ENCODE measurements around the gene RAB11FIP4.

DNA sequence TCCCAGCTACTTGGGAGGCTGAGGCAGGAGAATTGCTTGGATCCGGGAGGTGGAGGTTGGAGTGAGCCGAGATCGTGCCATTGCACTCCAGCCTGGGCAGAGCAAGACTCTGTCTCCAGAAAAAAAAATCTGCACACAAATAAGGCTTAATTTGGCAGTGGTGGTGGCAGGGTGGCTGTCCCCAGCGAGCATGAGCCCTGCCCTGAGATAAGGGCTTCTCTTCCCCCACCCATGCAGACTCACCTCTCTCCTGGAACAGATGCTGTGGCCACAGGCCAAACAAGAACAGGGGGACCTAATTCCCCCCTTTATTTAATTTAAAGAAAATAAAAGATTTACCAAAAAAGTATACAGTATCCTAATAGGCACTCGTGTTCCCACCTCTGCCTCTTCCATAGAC lies 157.2 kb downstream of the RAB11FIP4 start:
- TF ChIP-seq, protein P1, sequence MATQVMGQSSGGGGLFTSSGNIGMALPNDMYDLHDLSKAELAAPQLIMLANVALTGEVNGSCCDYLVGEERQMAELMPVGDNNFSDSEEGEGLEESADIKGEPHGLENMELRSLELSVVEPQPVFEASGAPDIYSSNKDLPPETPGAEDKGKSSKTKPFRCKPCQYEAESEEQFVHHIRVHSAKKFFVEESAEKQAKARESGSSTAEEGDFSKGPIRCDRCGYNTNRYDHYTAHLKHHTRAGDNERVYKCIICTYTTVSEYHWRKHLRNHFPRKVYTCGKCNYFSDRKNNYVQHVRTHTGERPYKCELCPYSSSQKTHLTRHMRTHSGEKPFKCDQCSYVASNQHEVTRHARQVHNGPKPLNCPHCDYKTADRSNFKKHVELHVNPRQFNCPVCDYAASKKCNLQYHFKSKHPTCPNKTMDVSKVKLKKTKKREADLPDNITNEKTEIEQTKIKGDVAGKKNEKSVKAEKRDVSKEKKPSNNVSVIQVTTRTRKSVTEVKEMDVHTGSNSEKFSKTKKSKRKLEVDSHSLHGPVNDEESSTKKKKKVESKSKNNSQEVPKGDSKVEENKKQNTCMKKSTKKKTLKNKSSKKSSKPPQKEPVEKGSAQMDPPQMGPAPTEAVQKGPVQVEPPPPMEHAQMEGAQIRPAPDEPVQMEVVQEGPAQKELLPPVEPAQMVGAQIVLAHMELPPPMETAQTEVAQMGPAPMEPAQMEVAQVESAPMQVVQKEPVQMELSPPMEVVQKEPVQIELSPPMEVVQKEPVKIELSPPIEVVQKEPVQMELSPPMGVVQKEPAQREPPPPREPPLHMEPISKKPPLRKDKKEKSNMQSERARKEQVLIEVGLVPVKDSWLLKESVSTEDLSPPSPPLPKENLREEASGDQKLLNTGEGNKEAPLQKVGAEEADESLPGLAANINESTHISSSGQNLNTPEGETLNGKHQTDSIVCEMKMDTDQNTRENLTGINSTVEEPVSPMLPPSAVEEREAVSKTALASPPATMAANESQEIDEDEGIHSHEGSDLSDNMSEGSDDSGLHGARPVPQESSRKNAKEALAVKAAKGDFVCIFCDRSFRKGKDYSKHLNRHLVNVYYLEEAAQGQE (IDR thresholded peaks at IDR 0.05): no peak
- TF ChIP-seq, protein P2, sequence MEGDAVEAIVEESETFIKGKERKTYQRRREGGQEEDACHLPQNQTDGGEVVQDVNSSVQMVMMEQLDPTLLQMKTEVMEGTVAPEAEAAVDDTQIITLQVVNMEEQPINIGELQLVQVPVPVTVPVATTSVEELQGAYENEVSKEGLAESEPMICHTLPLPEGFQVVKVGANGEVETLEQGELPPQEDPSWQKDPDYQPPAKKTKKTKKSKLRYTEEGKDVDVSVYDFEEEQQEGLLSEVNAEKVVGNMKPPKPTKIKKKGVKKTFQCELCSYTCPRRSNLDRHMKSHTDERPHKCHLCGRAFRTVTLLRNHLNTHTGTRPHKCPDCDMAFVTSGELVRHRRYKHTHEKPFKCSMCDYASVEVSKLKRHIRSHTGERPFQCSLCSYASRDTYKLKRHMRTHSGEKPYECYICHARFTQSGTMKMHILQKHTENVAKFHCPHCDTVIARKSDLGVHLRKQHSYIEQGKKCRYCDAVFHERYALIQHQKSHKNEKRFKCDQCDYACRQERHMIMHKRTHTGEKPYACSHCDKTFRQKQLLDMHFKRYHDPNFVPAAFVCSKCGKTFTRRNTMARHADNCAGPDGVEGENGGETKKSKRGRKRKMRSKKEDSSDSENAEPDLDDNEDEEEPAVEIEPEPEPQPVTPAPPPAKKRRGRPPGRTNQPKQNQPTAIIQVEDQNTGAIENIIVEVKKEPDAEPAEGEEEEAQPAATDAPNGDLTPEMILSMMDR (IDR thresholded peaks at IDR 0.05; ENCODE audit: low read depth, low read length, missing input control): no peak
- TF ChIP-seq SP1 (IDR thresholded peaks at IDR 0.05): no peak

All from liver (tissue), 3 donors.